Stimulated activated CD4-positive, alpha-beta T cell treated with anti-CD3 and anti-CD28 coated beads, Interleukin-2, amount 100 ng/mL, for 4 hours (primary cell): ENCODE measurements around the gene WNK3.

ENCODE experiments used
- DNase-seq: peaks from one replicate; pipeline ENCODE4 v3.0.0-alpha.2; 2020; ENCODE audit warnings: low read depth

WNK3 gene

GRCh38 chrX:54171091-54171490 lies 186.8 kb downstream of the WNK3 start:
- DNase-seq: no peak

GRCh38 chrX:54166915-54167314 lies 190.9 kb downstream of the WNK3 start:
- DNase-seq: no peak

- DNase-seq: no peak
Measured at GRCh38 chrX:54157561-54157960, 200.3 kb downstream of the WNK3 start.
